ENCODE results near the gene JPH3.

The JPH3 gene

GRCh38 chr16:87602001-87602775 is at the start of gene JPH3:
Gene JPH3 (plus strand): TSS chr16:87602508. CDS start chr16:87603147, 639 bp downstream.
- DNase-seq = no peak

- no peak for DNase-seq
Observed at GRCh38 chr16:87552772-87553573, 49.3 kb upstream of the JPH3 start.

- DNase-seq = no peak
Observed at GRCh38 chr16:87554754-87555427, 47.4 kb upstream of the JPH3 start.

- DNase-seq = no peak
Observed at GRCh38 chr16:87555647-87556046, 46.7 kb upstream of the JPH3 start.

GRCh38 chr16:87556941-87557459 is 45.3 kb upstream of the JPH3 start:
- no peak for DNase-seq

- DNase-seq = no peak
Observed at GRCh38 chr16:87558682-87559081, 43.6 kb upstream of the JPH3 start.

GRCh38 chr16:87559945-87560344 is 42.4 kb upstream of the JPH3 start:
- DNase-seq = no peak

- DNase-seq = no peak
Observed at GRCh38 chr16:87560428-87561199, 41.7 kb upstream of the JPH3 start.

- no peak for DNase-seq
Observed at GRCh38 chr16:87561200-87562105, 40.9 kb upstream of the JPH3 start.

- DNase-seq = no peak
Observed at GRCh38 chr16:87562201-87562600, 40.1 kb upstream of the JPH3 start.

GRCh38 chr16:87563022-87563421 is 39.3 kb upstream of the JPH3 start:
- no peak for DNase-seq

GRCh38 chr16:87563714-87564523 is 38.4 kb upstream of the JPH3 start:
- no peak for DNase-seq

DNA sequence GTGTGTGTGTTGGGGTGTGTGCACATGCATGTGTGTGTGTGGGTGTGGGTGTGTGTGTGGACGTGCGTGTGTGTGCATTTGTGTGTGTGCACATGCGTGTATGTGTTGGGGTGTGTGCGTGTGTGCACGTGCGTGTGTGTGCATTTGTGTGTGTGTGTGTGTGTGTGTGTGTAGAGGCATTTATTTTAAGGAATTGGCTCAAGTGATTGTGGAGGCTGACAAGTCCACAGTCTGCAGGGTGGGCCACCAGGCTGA is 37.9 kb upstream of the JPH3 start:
- DNase-seq = no peak

DNA sequence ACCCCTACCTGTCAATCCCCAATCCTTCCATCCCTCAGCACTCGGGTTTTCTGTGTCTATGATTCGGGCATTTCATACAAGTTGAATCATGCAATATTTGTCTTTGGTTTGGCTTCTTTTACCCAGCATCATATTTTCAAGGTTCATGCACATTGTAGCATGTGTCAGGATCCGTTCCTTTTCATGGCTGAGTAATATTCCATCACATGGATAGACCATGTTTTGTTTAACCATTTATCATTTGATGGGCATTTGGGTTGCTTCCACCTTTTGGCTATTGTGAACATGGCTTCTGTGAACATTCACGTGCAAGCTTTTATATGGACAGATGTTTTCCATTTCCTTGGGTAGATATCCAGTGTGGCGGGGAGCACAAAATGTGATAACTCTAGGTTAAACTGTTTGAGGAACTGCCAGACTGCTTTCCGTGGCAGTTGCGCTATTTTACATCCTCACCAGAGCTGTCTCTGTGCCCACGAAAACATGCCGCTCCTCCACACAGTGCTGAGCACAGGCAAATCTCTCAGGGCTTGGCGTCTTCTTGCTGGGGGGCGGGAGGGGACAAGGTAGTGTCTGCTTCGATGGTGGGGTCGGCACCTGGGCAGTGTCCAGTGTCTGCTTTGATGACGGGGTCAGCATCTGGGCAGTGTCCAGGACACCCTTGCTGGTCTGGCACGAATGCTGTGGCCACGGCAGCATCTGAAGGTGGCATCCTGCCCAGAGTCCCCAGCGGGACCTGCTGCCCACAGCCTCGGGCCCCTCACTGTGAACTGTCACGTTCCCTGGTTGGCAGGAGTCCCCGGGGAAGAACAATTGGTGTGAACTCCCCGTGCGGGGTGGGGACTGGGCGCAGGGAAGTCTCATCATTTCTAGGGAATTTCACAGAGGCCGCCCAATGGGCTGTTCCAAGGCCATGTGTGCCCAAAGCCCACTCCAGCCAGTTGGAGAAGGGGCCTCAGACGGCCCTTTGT is 32.4 kb upstream of the JPH3 start:
- DNase-seq = no peak

GRCh38 chr16:87570572-87570937 is 31.8 kb upstream of the JPH3 start:
- DNase-seq = no peak

GRCh38 chr16:87570938-87571867 is 31.1 kb upstream of the JPH3 start:
- no peak for DNase-seq

GRCh38 chr16:87571868-87572244 is 30.5 kb upstream of the JPH3 start:
- no peak for DNase-seq

GRCh38 chr16:87572959-87573358 is 29.3 kb upstream of the JPH3 start:
- no peak for DNase-seq

Data from NCI-H446 (cell line).